ENCODE measurements around the gene PPFIA1.

PPFIA1 gene

GRCh38 chr11:70289582-70289981 lies 19.1 kb downstream of the PPFIA1 start:
- H3K4me1 ChIP-seq (ENCODE audit: control insufficient read depth in 1 of 2, insufficient read depth in 2 of 2, low read length in 2 of 2): no peaks in the 10 kb centered on the region
- H2AK5ac ChIP-seq (ENCODE audit: low read length): no peak overlapping the region
- no peak overlapping the region for H2BK5ac ChIP-seq (ENCODE audit: low read depth, low read length, poor library complexity)
- H4K91ac ChIP-seq (ENCODE audit: low read depth, low read length): no peak overlapping the region
- H3K27ac ChIP-seq (ENCODE audit: low read depth, low read length): no peak overlapping the region
- no peaks in the 10 kb centered on the region for H3K9me3 ChIP-seq (ENCODE audit: insufficient read depth, low read depth, low read length)
- no peaks in the 10 kb centered on the region for H3K27me3 ChIP-seq (ENCODE audit: insufficient read depth, low read length)
- DNase-seq: no peak
- no peak overlapping the region for H3K4me2 ChIP-seq (ENCODE audit: low read length)
- no peak overlapping the region for H3K18ac ChIP-seq (ENCODE audit: low read length)
- H3K14ac ChIP-seq (ENCODE audit: low read length): no peak overlapping the region
- no CpG with 5 or more reads among the region's 4 CpGs for WGBS (ENCODE audit: extremely low coverage, insufficient coverage, insufficient read length)
- H3K4me3 ChIP-seq (ENCODE audit: low read depth, low read length): no peak overlapping the region
- no peak overlapping the region for H4K12ac ChIP-seq (ENCODE audit: low read depth, low read length)
- no peak overlapping the region for H2AFZ ChIP-seq (ENCODE audit: insufficient read depth, low read length, poor library complexity)
- no peak overlapping the region for H3K23ac ChIP-seq (ENCODE audit: low read length)
- H3K9ac ChIP-seq (ENCODE audit: low read length): no peak overlapping the region
- H3K79me2 ChIP-seq (ENCODE audit: control insufficient read depth, insufficient read depth, low read length, poor library complexity): no peaks in the 10 kb centered on the region
- H2BK12ac ChIP-seq (ENCODE audit: low read length): no peak overlapping the region
- H3K36me3 ChIP-seq (ENCODE audit: control insufficient read depth in 1 of 2, insufficient read depth in 2 of 2, low read length in 2 of 2): peaks cover 36 to 39% of the 10 kb centered on the region in 2 experiments
- no peaks in the 10 kb centered on the region for H3K79me1 ChIP-seq (ENCODE audit: low read length)
- no peak overlapping the region for H3K4ac ChIP-seq (ENCODE audit: low read depth, low read length)
- H4K8ac ChIP-seq (ENCODE audit: low read depth, low read length): no peak overlapping the region
- no peak overlapping the region for H2BK120ac ChIP-seq (ENCODE audit: insufficient read depth, low read length, poor library complexity)

DNA sequence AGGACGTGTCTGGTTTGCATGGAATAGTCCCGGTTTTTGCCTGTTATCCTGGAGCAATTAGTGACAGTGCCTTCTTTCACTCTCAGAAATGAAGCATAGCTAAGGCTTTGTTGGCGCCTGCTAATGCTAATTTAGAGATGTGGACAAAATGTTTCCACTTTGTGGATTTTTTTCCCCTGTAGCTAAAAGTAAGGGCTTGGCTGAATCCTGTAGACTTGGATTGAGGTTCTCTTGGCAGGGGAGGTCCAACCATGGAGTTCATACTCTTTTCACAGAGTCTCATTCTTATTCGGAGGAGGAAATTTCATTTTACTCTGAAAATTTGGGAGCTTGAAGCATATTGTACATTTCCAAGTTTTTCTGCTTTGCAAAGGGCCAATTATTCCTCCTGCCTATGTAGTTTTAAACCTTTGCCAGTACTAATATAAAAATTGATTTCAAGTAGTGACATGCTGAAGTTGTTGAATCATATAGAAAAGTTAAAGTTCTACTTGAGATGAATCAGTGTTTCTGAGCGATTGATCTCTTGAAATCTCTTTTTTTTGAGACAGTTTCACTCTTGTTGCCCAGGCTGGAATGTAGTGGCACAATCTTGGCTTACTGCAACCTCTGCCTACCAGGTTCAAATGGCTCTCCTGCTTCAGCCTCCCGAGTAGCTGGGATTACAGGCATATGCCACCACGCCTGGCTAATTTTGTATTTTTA lies 20.0 kb downstream of the PPFIA1 start:
- Histone ChIP-seq H3K18ac (ENCODE audit: low read length) (no peak overlapping the region), H3K9me3 (ENCODE audit: insufficient read depth, low read depth, low read length) (no peaks in the 10 kb centered on the region), H2BK12ac (ENCODE audit: low read length) (no peak overlapping the region), H3K79me1 (ENCODE audit: low read length) (no peaks in the 10 kb centered on the region), H3K23ac (ENCODE audit: low read length) (no peak overlapping the region), H3K4me3 (ENCODE audit: low read depth, low read length) (no peak overlapping the region), H2BK120ac (ENCODE audit: insufficient read depth, low read length, poor library complexity) (no peak overlapping the region), H3K4ac (ENCODE audit: low read depth, low read length) (no peak overlapping the region), H3K27me3 (ENCODE audit: insufficient read depth, low read length) (no peaks in the 10 kb centered on the region), H3K9ac (ENCODE audit: low read length) (no peak overlapping the region), H3K4me1 (ENCODE audit: control insufficient read depth in 1 of 2, insufficient read depth in 2 of 2, low read length in 2 of 2) (no peaks in the 10 kb centered on the region), H4K12ac (ENCODE audit: low read depth, low read length) (no peak overlapping the region), H3K4me2 (ENCODE audit: low read length) (no peak overlapping the region), H2BK5ac (ENCODE audit: low read depth, low read length, poor library complexity) (no peak overlapping the region), H3K27ac (ENCODE audit: low read depth, low read length) (no peak overlapping the region), H3K79me2 (ENCODE audit: control insufficient read depth, insufficient read depth, low read length, poor library complexity) (no peaks in the 10 kb centered on the region), H2AFZ (ENCODE audit: insufficient read depth, low read length, poor library complexity) (no peak overlapping the region), H4K8ac (ENCODE audit: low read depth, low read length) (no peak overlapping the region), H2AK5ac (ENCODE audit: low read length) (no peak overlapping the region), H3K14ac (ENCODE audit: low read length) (no peak overlapping the region), H4K91ac (ENCODE audit: low read depth, low read length) (no peak overlapping the region), H3K36me3 (ENCODE audit: control insufficient read depth in 1 of 2, insufficient read depth in 2 of 2, low read length in 2 of 2) (peaks cover 30 to 33% of the 10 kb centered on the region in 2 experiments)
- no peak for DNase-seq
- no CpG with 5 or more reads among the region's 7 CpGs for WGBS (ENCODE audit: extremely low coverage, insufficient coverage, insufficient read length)

GRCh38 chr11:70292166-70292565 lies 21.7 kb downstream of the PPFIA1 start:
- no peak overlapping the region for H4K12ac ChIP-seq (ENCODE audit: low read depth, low read length)
- no peak overlapping the region for H3K18ac ChIP-seq (ENCODE audit: low read length)
- no peak overlapping the region for H3K27ac ChIP-seq (ENCODE audit: low read depth, low read length)
- H2BK120ac ChIP-seq (ENCODE audit: insufficient read depth, low read length, poor library complexity): no peak overlapping the region
- H2BK12ac ChIP-seq (ENCODE audit: low read length): no peak overlapping the region
- no peak overlapping the region for H3K9ac ChIP-seq (ENCODE audit: low read length)
- H2AK5ac ChIP-seq (ENCODE audit: low read length): no peak overlapping the region
- no peak overlapping the region for H3K4me2 ChIP-seq (ENCODE audit: low read length)
- H3K4me3 ChIP-seq (ENCODE audit: low read depth, low read length): no peak overlapping the region
- no peak overlapping the region for H3K14ac ChIP-seq (ENCODE audit: low read length)
- no peak overlapping the region for H3K23ac ChIP-seq (ENCODE audit: low read length)
- no peak for DNase-seq
- no peak overlapping the region for H2AFZ ChIP-seq (ENCODE audit: insufficient read depth, low read length, poor library complexity)
- H3K4me1 ChIP-seq (ENCODE audit: control insufficient read depth in 1 of 2, insufficient read depth in 2 of 2, low read length in 2 of 2): no peaks in the 10 kb centered on the region
- H3K27me3 ChIP-seq (ENCODE audit: insufficient read depth, low read length): no peaks in the 10 kb centered on the region
- H4K91ac ChIP-seq (ENCODE audit: low read depth, low read length): no peak overlapping the region
- H3K4ac ChIP-seq (ENCODE audit: low read depth, low read length): no peak overlapping the region
- H3K36me3 ChIP-seq (ENCODE audit: control insufficient read depth in 1 of 2, insufficient read depth in 2 of 2, low read length in 2 of 2): peaks cover 18 to 23% of the 10 kb centered on the region in 2 experiments
- no peaks in the 10 kb centered on the region for H3K79me2 ChIP-seq (ENCODE audit: control insufficient read depth, insufficient read depth, low read length, poor library complexity)
- no CpG with 5 or more reads among the region's 8 CpGs for WGBS (ENCODE audit: extremely low coverage, insufficient coverage, insufficient read length)
- no peak overlapping the region for H4K8ac ChIP-seq (ENCODE audit: low read depth, low read length)
- H2BK5ac ChIP-seq (ENCODE audit: low read depth, low read length, poor library complexity): no peak overlapping the region
- H3K79me1 ChIP-seq (ENCODE audit: low read length): no peaks in the 10 kb centered on the region
- no peaks in the 10 kb centered on the region for H3K9me3 ChIP-seq (ENCODE audit: insufficient read depth, low read depth, low read length)

- H3K23ac ChIP-seq (ENCODE audit: low read length): peak overlapping the region; percentile 76
- no peaks in the 10 kb centered on the region for H3K27me3 ChIP-seq (ENCODE audit: insufficient read depth, low read length)
- no peak overlapping the region for H2BK12ac ChIP-seq (ENCODE audit: low read length)
- no peak overlapping the region for H3K4me2 ChIP-seq (ENCODE audit: low read length)
- WGBS (ENCODE audit: extremely low coverage, insufficient coverage, insufficient read length): no CpG with 5 or more reads among the region's 6 CpGs
- no peak overlapping the region for H4K8ac ChIP-seq (ENCODE audit: low read depth, low read length)
- no peak overlapping the region for H3K14ac ChIP-seq (ENCODE audit: low read length)
- H2AK5ac ChIP-seq (ENCODE audit: low read length): no peak overlapping the region
- no peaks in the 10 kb centered on the region for H3K9me3 ChIP-seq (ENCODE audit: insufficient read depth, low read depth, low read length)
- H3K4ac ChIP-seq (ENCODE audit: low read depth, low read length): no peak overlapping the region
- no peak overlapping the region for H2BK5ac ChIP-seq (ENCODE audit: low read depth, low read length, poor library complexity)
- peaks cover 15 to 22% of the 10 kb centered on the region in 2 experiments for H3K36me3 ChIP-seq (ENCODE audit: control insufficient read depth in 1 of 2, insufficient read depth in 2 of 2, low read length in 2 of 2)
- no peak overlapping the region for H4K91ac ChIP-seq (ENCODE audit: low read depth, low read length)
- H3K79me1 ChIP-seq (ENCODE audit: low read length): no peaks in the 10 kb centered on the region
- H2AFZ ChIP-seq (ENCODE audit: insufficient read depth, low read length, poor library complexity): no peak overlapping the region
- DNase-seq: no peak
- H3K18ac ChIP-seq (ENCODE audit: low read length): no peak overlapping the region
- H3K4me1 ChIP-seq (ENCODE audit: control insufficient read depth in 1 of 2, insufficient read depth in 2 of 2, low read length in 2 of 2): no peaks in the 10 kb centered on the region
- no peak overlapping the region for H3K27ac ChIP-seq (ENCODE audit: low read depth, low read length)
- H4K12ac ChIP-seq (ENCODE audit: low read depth, low read length): no peak overlapping the region
- peak overlapping the region; percentile 34 for H3K4me3 ChIP-seq (ENCODE audit: low read depth, low read length)
- no peaks in the 10 kb centered on the region for H3K79me2 ChIP-seq (ENCODE audit: control insufficient read depth, insufficient read depth, low read length, poor library complexity)
- H2BK120ac ChIP-seq (ENCODE audit: insufficient read depth, low read length, poor library complexity): no peak overlapping the region
- no peak overlapping the region for H3K9ac ChIP-seq (ENCODE audit: low read length)
Measured at GRCh38 chr11:70292863-70293262, 22.4 kb downstream of the PPFIA1 start.

Measured in trophoblast cell (in vitro differentiated cells and primary cell).